Mesenteric fat pad (tissue), 1 donor: ENCODE results near the gene GOLGA3. TPM values are rescaled to one million over a fixed set of nuclear protein-coding genes. Genes with fewer than 3 reads are reported as not detected.
"Not testable (repeated sequence)": the region's sequence is repeated elsewhere in the genome, so short reads cannot be mapped to it uniquely, and the experiment has no call there.

Experiments used
- DNase-seq: peaks from one replicate; pipeline ENCODE4 v3.0.0-alpha.2; 2020; ENCODE audit warnings: low spot score
- total RNA-seq: library from RNA; stranded (reverse); fragmentation: NEBNext Ultra II Directional; extraction: Animal tissue kit (Norgen Biotek cat#: 25700); gene quantifications from one replicate; pipeline ENCODE4 v1.2.1, GENCODE V29; 2021
- donor health status: DM: yes; HTN: yes; CAD: no.

The GOLGA3 gene
- total RNA-seq, 1 donor from 2014 or later: 78.7 TPM

GRCh38 chr12:132847363-132848356 is 19.0 kb upstream of the GOLGA3 start:
- no peak for DNase-seq

- DNase-seq: not testable (repeated sequence)
Observed at GRCh38 chr12:132844681-132845080, 16.0 kb upstream of the GOLGA3 start.

- DNase-seq: no peak
Observed at GRCh38 chr12:132842449-132843045, 13.9 kb upstream of the GOLGA3 start.

GRCh38 chr12:132841151-132841550 is 12.5 kb upstream of the GOLGA3 start:
- no peak for DNase-seq

GRCh38 chr12:132840536-132840935 is 11.9 kb upstream of the GOLGA3 start:
- no peak for DNase-seq

GRCh38 chr12:132839558-132840235 is 11.0 kb upstream of the GOLGA3 start:
- DNase-seq: no peak

- DNase-seq: no peak
Observed at GRCh38 chr12:132838410-132839080, 9.9 kb upstream of the GOLGA3 start.

- no peak for DNase-seq
Observed at GRCh38 chr12:132837693-132838409, 9.2 kb upstream of the GOLGA3 start.

GRCh38 chr12:132836795-132837331 is 8.2 kb upstream of the GOLGA3 start:
- DNase-seq: no peak

- DNase-seq: not testable (repeated sequence)
Observed at GRCh38 chr12:132836230-132836629, 7.6 kb upstream of the GOLGA3 start.

GRCh38 chr12:132835076-132836025 is 6.7 kb upstream of the GOLGA3 start:
- DNase-seq: no peak

GRCh38 chr12:132834181-132834711 is 5.6 kb upstream of the GOLGA3 start:
- DNase-seq: no peak

- no peak for DNase-seq
Observed at GRCh38 chr12:132833341-132833740, 4.7 kb upstream of the GOLGA3 start.

GRCh38 chr12:132831771-132832170 is 3.1 kb upstream of the GOLGA3 start:
- DNase-seq: no peak

- DNase-seq: no peak
Observed at GRCh38 chr12:132827763-132828703, 636 bp downstream of the GOLGA3 start.

GRCh38 chr12:132825861-132826260 is 2.8 kb downstream of the GOLGA3 start:
- DNase-seq: no peak

GRCh38 chr12:132825089-132825488 is 3.6 kb downstream of the GOLGA3 start:
- DNase-seq: no peak

- DNase-seq: no peak
Observed at GRCh38 chr12:132824053-132824452, 4.6 kb downstream of the GOLGA3 start.
